H1 (cell line): ENCODE results near the gene XPOT.

Source experiments
- CTCF ChIP-seq, 3 experiments: IDR thresholded peaks; 1 replicate in 2 of 3; 2 replicates in 1 of 3; pipeline versions ENCODE4 v1.5.1 to v1.6.1; 2011; ENCODE audit warnings: low read length in 3 of 3, mild to moderate bottlenecking in 3 of 3, inconsistent platforms in 2 of 3, low read depth in 1 of 3, moderate library complexity in 1 of 3; ENCODE audit not compliant: insufficient read depth in 1 of 3; ENCODE audit errors: control extremely low read depth in 1 of 3
- FOSL1 ChIP-seq: IDR thresholded peaks from 2 replicates; pipeline ENCODE4 v1.6.1; 2011; ENCODE audit warnings: mild to moderate bottlenecking, low read depth, low read length, moderate library complexity; ENCODE audit not compliant: insufficient read depth
- GTF2F1 ChIP-seq: IDR thresholded peaks from 2 replicates; pipeline ENCODE4 v1.6.1; 2012; ENCODE audit warnings: low read depth, low read length, improper control_type of control experiment, borderline replicate concordance
- POLR2AphosphoS5 ChIP-seq: IDR thresholded peaks from 2 replicates; pipeline ENCODE4 v1.6.1; 2011; ENCODE audit warnings: low read depth, low read length
- YY1 ChIP-seq: IDR thresholded peaks from 2 replicates; pipeline ENCODE4 v1.6.1; 2011; ENCODE audit warnings: low read depth, mild to moderate bottlenecking, low read length

- TF ChIP-seq GTF2F1 (no peak), FOSL1 (no peak), POLR2AphosphoS5 (no peak), YY1 (no peak), CTCF (IDR thresholded peaks at IDR 0.05; ENCODE audit: control extremely low read depth in 1 of 3, insufficient read depth in 1 of 3, low read depth in 1 of 3, low read length in 3 of 3) (no peak)
These were observed 20.5 kb upstream of the XPOT start for GRCh38 chr12:64383675-64384074.
